ENCODE data around the gene TGM4. TPM values are rescaled to one million over a fixed set of nuclear protein-coding genes. Genes with fewer than 3 reads are reported as not detected.
A peak's percentile ranks its signal among the peaks of the same experiment; 100 is the strongest.

The TGM4 gene
- total and polyA plus RNA-seq, 4 donors, result 0.01 TPM; not detected in 3

- 55 to 60% methylated on average over 2 of the region's 2 CpGs for WGBS, 2 donors
- peaks cover 3 to 44% (median 20%) of the 10 kb centered on the region in 4 donors for H3K36me3 ChIP-seq (ENCODE audit: control insufficient read depth in 4 of 4, insufficient read depth in 4 of 4, low read length in 4 of 4)
These were observed 57.9 kb downstream of the TGM4 start for GRCh38 chr3:44932271-44932670.

GRCh38 chr3:44932986-44933944 is 58.9 kb downstream of the TGM4 start:
- H3K9me3 ChIP-seq (ENCODE audit: control insufficient read depth in 4 of 4, insufficient read depth in 3 of 4, low read length in 3 of 4), result no peaks in the 10 kb centered on the region
- DNase-seq (peak in 1 of 3 donors; percentile 19), ATAC-seq (ENCODE audit: insufficient read depth, low FRiP score) (no peak)
- peaks cover 0 to 15% (median 0%) of the 10 kb centered on the region in 5 donors for H3K4me1 ChIP-seq (ENCODE audit: control insufficient read depth in 5 of 5, insufficient read depth in 5 of 5, low read length in 5 of 5)
- H3K36me3 ChIP-seq (ENCODE audit: control insufficient read depth in 4 of 4, insufficient read depth in 4 of 4, low read length in 4 of 4), result peaks cover 5 to 37% (median 19%) of the 10 kb centered on the region in 4 donors
- no peak overlapping the region for H3K9ac ChIP-seq (ENCODE audit: insufficient read depth in 1 of 2, low read length in 2 of 2)
- H3K4me3 ChIP-seq, result no peak overlapping the region
- peak overlapping the region in 1 of 2 donors; percentile 2 for H3K27ac ChIP-seq (ENCODE audit: low read depth in 1 of 2, low read length in 1 of 2)
- WGBS, 2 donors, result 79 to 88% methylated on average over 14 of the region's 14 CpGs
- no peak for TF ChIP-seq CTCF (IDR thresholded peaks at IDR 0.05; ENCODE audit: control extremely low read depth, extremely low read depth)
- no peaks in the 10 kb centered on the region for H3K27me3 ChIP-seq (ENCODE audit: control insufficient read depth in 3 of 3, insufficient read depth in 3 of 3, low read length in 2 of 3)

More at GRCh38 chr3:44932271-44932670, 57.9 kb downstream of the TGM4 start:
- Histone ChIP-seq H3K4me3 (no peak overlapping the region), H3K27me3 (ENCODE audit: control insufficient read depth in 3 of 3, insufficient read depth in 3 of 3, low read length in 2 of 3) (no peaks in the 10 kb centered on the region), H3K9ac (ENCODE audit: insufficient read depth in 1 of 2, low read length in 2 of 2) (no peak overlapping the region), H3K9me3 (ENCODE audit: control insufficient read depth in 4 of 4, insufficient read depth in 3 of 4, low read length in 3 of 4) (no peaks in the 10 kb centered on the region), H3K4me1 (ENCODE audit: control insufficient read depth in 5 of 5, insufficient read depth in 5 of 5, low read length in 5 of 5) (peaks cover 0 to 15% (median 0%) of the 10 kb centered on the region in 5 donors), H3K27ac (ENCODE audit: low read depth in 1 of 2, low read length in 1 of 2) (no peak overlapping the region)
- ATAC-seq (ENCODE audit: insufficient read depth, low FRiP score) (no peak), DNase-seq (no peak)
- no peak for TF ChIP-seq CTCF (IDR thresholded peaks at IDR 0.05; ENCODE audit: control extremely low read depth, extremely low read depth)

- ATAC-seq (ENCODE audit: insufficient read depth, low FRiP score), result peak; percentile 79
- H3K27me3 ChIP-seq (ENCODE audit: control insufficient read depth in 3 of 3, insufficient read depth in 3 of 3, low read length in 2 of 3), result no peaks in the 10 kb centered on the region
- no peak for TF ChIP-seq CTCF (IDR thresholded peaks at IDR 0.05; ENCODE audit: control extremely low read depth, extremely low read depth)
- H3K4me3 ChIP-seq, result no peak overlapping the region
- H3K27ac ChIP-seq (ENCODE audit: low read depth in 1 of 2, low read length in 1 of 2), result peak overlapping the region in 1 of 2 donors; percentile 85
- DNase-seq, result peak; percentile 71 to 87 (median 73)
- WGBS, 2 donors, result 45 to 68% methylated on average over 6 of the region's 6 CpGs
- H3K9me3 ChIP-seq (ENCODE audit: control insufficient read depth in 4 of 4, insufficient read depth in 3 of 4, low read length in 3 of 4), result no peaks in the 10 kb centered on the region
- H3K9ac ChIP-seq (ENCODE audit: insufficient read depth in 1 of 2, low read length in 2 of 2), result no peak overlapping the region
- H3K4me1 ChIP-seq (ENCODE audit: control insufficient read depth in 5 of 5, insufficient read depth in 5 of 5, low read length in 5 of 5), result peaks cover 0 to 12% (median 5%) of the 10 kb centered on the region in 5 donors
- H3K36me3 ChIP-seq (ENCODE audit: control insufficient read depth in 4 of 4, insufficient read depth in 4 of 4, low read length in 4 of 4), result peaks cover 5 to 28% (median 13%) of the 10 kb centered on the region in 4 donors
These were observed 65.2 kb downstream of the TGM4 start for GRCh38 chr3:44939581-44940036.

Measured in lung (tissue), 12 donors.